Mesendoderm (in vitro differentiated cells): ENCODE data around the gene LIMK1.

Experiments used
- DNase-seq: peaks from one replicate; pipeline ENCODE4 v3.0.0; 2013
- H2AK5ac ChIP-seq: 2 replicates; pipeline ENCODE4 v1.6.1; 2013; ENCODE audit warnings: low read length, inconsistent platforms
- H2BK120ac ChIP-seq: 2 replicates; pipeline ENCODE4 v1.6.1; 2013; ENCODE audit warnings: low read depth, mild to moderate bottlenecking, low read length, moderate library complexity, mixed read lengths
- H2BK15ac ChIP-seq: replicated peaks from 2 replicates; pipeline ENCODE4 v1.6.1; 2013; ENCODE audit warnings: low read depth, mild to moderate bottlenecking, moderate library complexity
- H2BK5ac ChIP-seq: 2 replicates; pipeline ENCODE4 v1.6.1; 2013; ENCODE audit warnings: low read length, inconsistent platforms
- H3K18ac ChIP-seq: 2 replicates; pipeline ENCODE4 v1.6.1; 2013; ENCODE audit warnings: mild to moderate bottlenecking, low read length, mixed read lengths
- H3K23ac ChIP-seq: one replicate; pipeline ENCODE4 v1.6.1; 2013; ENCODE audit warnings: low read length
- H3K27ac ChIP-seq: 2 replicates; pipeline ENCODE4 v1.5.1; 2013; ENCODE audit warnings: low read depth, mild to moderate bottlenecking, inconsistent platforms, low read length, moderate library complexity
- H3K27me3 ChIP-seq: 2 replicates; pipeline ENCODE4 v1.6.1; 2013; ENCODE audit warnings: low read length, control low read depth, mild to moderate bottlenecking, inconsistent platforms; ENCODE audit not compliant: insufficient read depth, poor library complexity
- H3K36me3 ChIP-seq: 2 replicates; pipeline ENCODE4 v1.6.1; 2013; ENCODE audit warnings: low read length, inconsistent platforms; ENCODE audit not compliant: control insufficient read depth, insufficient read depth
- H3K4ac ChIP-seq: one replicate; pipeline ENCODE4 v1.6.1; 2013; ENCODE audit warnings: low read depth, mild to moderate bottlenecking, low read length, moderate library complexity
- H3K4me1 ChIP-seq: 2 replicates; pipeline ENCODE4 v1.6.1; 2013; ENCODE audit warnings: low read depth, low read length, inconsistent platforms; ENCODE audit not compliant: control insufficient read depth
- H3K4me2 ChIP-seq: 2 replicates; pipeline ENCODE4 v1.6.1; 2013; ENCODE audit warnings: low read length
- H3K4me3 ChIP-seq: 2 replicates; pipeline ENCODE4 v1.5.1; 2013; ENCODE audit warnings: mild to moderate bottlenecking, low read length
- H3K56ac ChIP-seq: one replicate; pipeline ENCODE4 v1.6.1; 2013; ENCODE audit warnings: low read length
- H3K79me1 ChIP-seq: 2 replicates; pipeline ENCODE4 v1.6.1; 2013; ENCODE audit warnings: low read length, inconsistent platforms
- H3K79me2 ChIP-seq: 2 replicates; pipeline ENCODE4 v1.6.1; 2013; ENCODE audit warnings: mild to moderate bottlenecking, low read length; ENCODE audit not compliant: control insufficient read depth, insufficient read depth
- H3K9ac ChIP-seq: 2 replicates; pipeline ENCODE4 v1.6.1; 2013; ENCODE audit warnings: low read length, inconsistent platforms
- H4K5ac ChIP-seq: one replicate; pipeline ENCODE4 v1.6.1; 2013; ENCODE audit warnings: low read length
- H4K8ac ChIP-seq: one replicate; pipeline ENCODE4 v1.6.1; 2013; ENCODE audit warnings: low read depth, mild to moderate bottlenecking, control low read depth, low read length, moderate library complexity
- WGBS: extraction: QIAGEN DNeasy Blood & Tissue Kit; methylation state at CpG from one replicate; pipeline ENCODE4 v1.1.7; 2013; ENCODE audit warnings: low lambda C conversion rate, missing lambda C conversion rate; ENCODE audit not compliant: insufficient coverage; ENCODE audit errors: extremely low coverage; 5-methylcytosine and 5-hydroxymethylcytosine counted together

Gene LIMK1

DNA sequence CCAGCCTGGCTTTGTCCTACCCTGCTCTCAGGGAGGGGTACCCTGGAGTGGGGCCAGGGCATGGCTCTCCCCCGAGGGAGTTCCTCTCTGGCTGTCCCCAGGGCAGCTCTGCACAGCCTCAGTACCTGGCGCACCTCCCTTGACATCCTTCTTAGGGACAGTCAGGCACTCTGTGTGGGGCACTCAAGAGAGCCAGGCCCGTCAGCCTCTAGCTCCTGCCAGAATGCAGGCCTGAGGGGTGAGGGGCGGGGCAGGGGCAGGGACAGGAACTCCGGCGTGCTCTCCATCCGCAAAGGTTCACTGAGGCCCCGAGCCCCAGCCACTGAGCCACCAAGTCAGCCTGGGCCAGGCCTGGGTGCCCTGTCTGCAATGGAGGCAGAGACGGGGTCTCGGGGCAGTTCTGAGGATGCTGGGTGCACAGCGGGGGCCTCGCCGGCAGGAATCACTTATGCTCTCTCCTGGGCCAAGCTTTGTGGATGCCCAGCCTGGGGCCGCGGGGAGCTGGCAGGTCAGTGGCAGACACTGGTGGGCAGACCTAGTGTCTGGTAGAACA lies 10.1 kb downstream of the LIMK1 start:
- Histone ChIP-seq H3K27ac (peak overlapping the region; percentile 93), H3K36me3 (peaks cover 4% of the 10 kb centered on the region), H4K5ac (no peak overlapping the region), H3K18ac (peak overlapping the region; percentile 90), H3K4me3 (no peak overlapping the region), H3K9ac (peak overlapping the region; percentile 56), H4K8ac (no peak overlapping the region), H3K4ac (no peak overlapping the region), H2BK5ac (peak overlapping the region; percentile 29), H2BK120ac (peak overlapping the region; percentile 18), H3K4me1 (peaks cover 11% of the 10 kb centered on the region), H3K23ac (peak overlapping the region; percentile 66), H2BK15ac (no peak overlapping the region), H3K4me2 (no peak overlapping the region), H3K79me1 (peaks cover 3% of the 10 kb centered on the region), H3K27me3 (no peaks in the 10 kb centered on the region), H3K56ac (peak overlapping the region; percentile 86), H2AK5ac (peak overlapping the region; percentile 62), H3K79me2 (no peaks in the 10 kb centered on the region)
- DNase-seq = peak; percentile 37
- WGBS = no CpG with 5 or more reads among the region's 15 CpGs

- no peak overlapping the region for H4K5ac ChIP-seq
- H3K4me3 ChIP-seq = no peak overlapping the region
- peak overlapping the region; percentile 67 for H2BK120ac ChIP-seq
- no peaks in the 10 kb centered on the region for H3K79me2 ChIP-seq
- WGBS = no CpG with 5 or more reads among the region's 32 CpGs
- H4K8ac ChIP-seq = no peak overlapping the region
- peaks cover 4% of the 10 kb centered on the region for H3K36me3 ChIP-seq
- H2AK5ac ChIP-seq = no peak overlapping the region
- H3K56ac ChIP-seq = peak overlapping the region; percentile 86
- DNase-seq = peak; percentile 95
- H3K27me3 ChIP-seq = no peaks in the 10 kb centered on the region
- peak overlapping the region; percentile 89 for H2BK5ac ChIP-seq
- H3K27ac ChIP-seq = peak overlapping the region; percentile 93
- H3K23ac ChIP-seq = no peak overlapping the region
- H2BK15ac ChIP-seq = no peak overlapping the region
- H3K18ac ChIP-seq = peak overlapping the region; percentile 90
- H3K9ac ChIP-seq = peak overlapping the region; percentile 59
- peaks cover 11% of the 10 kb centered on the region for H3K4me1 ChIP-seq
- peak overlapping the region; percentile 92 for H3K4ac ChIP-seq
- H3K79me1 ChIP-seq = peaks cover 2% of the 10 kb centered on the region
- peak overlapping the region; percentile 15 for H3K4me2 ChIP-seq
Observed at GRCh38 chr7:74094224-74095101, 10.9 kb downstream of the LIMK1 start.

DNA sequence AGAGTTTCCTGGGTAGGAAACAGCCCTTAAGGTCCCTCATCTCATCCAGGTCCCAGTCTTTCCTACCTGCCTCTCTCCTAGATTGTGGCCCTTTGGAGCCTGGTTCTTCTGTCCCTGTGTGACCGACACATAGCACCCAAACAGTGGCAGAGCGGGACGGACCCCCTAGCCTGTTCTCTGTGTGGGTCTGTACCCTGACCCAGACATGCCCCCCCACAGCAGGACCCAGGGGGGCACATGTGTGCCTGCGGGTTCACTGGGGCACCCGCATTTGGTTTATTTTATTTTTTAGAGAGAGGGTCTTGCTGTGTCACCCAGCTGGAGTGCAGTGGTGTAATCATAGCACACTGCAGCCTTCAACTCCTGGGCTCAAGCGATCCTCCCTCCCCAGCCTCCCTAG lies 11.5 kb downstream of the LIMK1 start:
- peak overlapping the region; percentile 14 for H2BK15ac ChIP-seq
- no peak for DNase-seq
- peak overlapping the region; percentile 89 for H2BK5ac ChIP-seq
- no CpG with 5 or more reads among the region's 6 CpGs for WGBS
- H3K4me2 ChIP-seq = no peak overlapping the region
- peak overlapping the region; percentile 92 for H3K4ac ChIP-seq
- H3K79me2 ChIP-seq = no peaks in the 10 kb centered on the region
- peak overlapping the region; percentile 67 for H2BK120ac ChIP-seq
- H3K18ac ChIP-seq = peak overlapping the region; percentile 90
- H3K79me1 ChIP-seq = peaks cover 2% of the 10 kb centered on the region
- peak overlapping the region; percentile 86 for H3K56ac ChIP-seq
- peaks cover 4% of the 10 kb centered on the region for H3K36me3 ChIP-seq
- H3K23ac ChIP-seq = no peak overlapping the region
- peaks cover 11% of the 10 kb centered on the region for H3K4me1 ChIP-seq
- H4K8ac ChIP-seq = no peak overlapping the region
- no peak overlapping the region for H2AK5ac ChIP-seq
- peak overlapping the region; percentile 59 for H3K9ac ChIP-seq
- no peaks in the 10 kb centered on the region for H3K27me3 ChIP-seq
- H3K27ac ChIP-seq = peak overlapping the region; percentile 93
- no peak overlapping the region for H4K5ac ChIP-seq
- H3K4me3 ChIP-seq = no peak overlapping the region

- H3K36me3 ChIP-seq = peaks cover 4% of the 10 kb centered on the region
- H2BK120ac ChIP-seq = no peak overlapping the region
- peaks cover 10% of the 10 kb centered on the region for H3K4me1 ChIP-seq
- H3K27me3 ChIP-seq = no peaks in the 10 kb centered on the region
- peaks cover 2% of the 10 kb centered on the region for H3K79me1 ChIP-seq
- no peak overlapping the region for H2BK15ac ChIP-seq
- H3K56ac ChIP-seq = no peak overlapping the region
- H3K27ac ChIP-seq = no peak overlapping the region
- no peak overlapping the region for H3K4ac ChIP-seq
- no peak overlapping the region for H3K4me2 ChIP-seq
- no peak overlapping the region for H4K8ac ChIP-seq
- H3K23ac ChIP-seq = no peak overlapping the region
- H3K79me2 ChIP-seq = no peaks in the 10 kb centered on the region
- H3K18ac ChIP-seq = no peak overlapping the region
- no peak overlapping the region for H3K4me3 ChIP-seq
- no peak overlapping the region for H2BK5ac ChIP-seq
- no peak overlapping the region for H3K9ac ChIP-seq
- H4K5ac ChIP-seq = no peak overlapping the region
- WGBS = no CpG with 5 or more reads among the region's 11 CpGs
- DNase-seq = peak; percentile 50
- no peak overlapping the region for H2AK5ac ChIP-seq
Observed at GRCh38 chr7:74097937-74098614, 14.5 kb downstream of the LIMK1 start.

DNA sequence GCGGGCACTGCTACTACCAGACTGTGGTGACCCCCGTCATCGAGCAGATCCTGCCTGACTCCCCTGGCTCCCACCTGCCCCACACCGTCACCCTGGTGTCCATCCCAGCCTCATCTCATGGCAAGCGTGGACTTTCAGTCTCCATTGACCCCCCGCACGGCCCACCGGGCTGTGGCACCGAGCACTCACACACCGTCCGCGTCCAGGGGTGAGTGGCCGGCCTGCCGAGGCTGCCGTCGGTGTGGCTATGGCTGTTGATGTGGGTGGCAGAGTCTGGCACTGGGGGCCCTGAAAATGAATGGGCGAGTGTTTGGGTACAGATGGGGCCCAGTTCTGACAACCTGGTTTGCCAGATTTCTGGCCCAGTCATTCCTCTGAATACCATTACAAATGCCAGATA lies 15.4 kb downstream of the LIMK1 start:
- Histone ChIP-seq H4K5ac (no peak overlapping the region), H3K79me1 (peaks cover 2% of the 10 kb centered on the region), H2BK5ac (no peak overlapping the region), H3K9ac (no peak overlapping the region), H3K79me2 (no peaks in the 10 kb centered on the region), H2BK15ac (no peak overlapping the region), H3K27me3 (no peaks in the 10 kb centered on the region), H3K36me3 (peaks cover 4% of the 10 kb centered on the region), H3K4me1 (peaks cover 3% of the 10 kb centered on the region), H4K8ac (no peak overlapping the region), H2AK5ac (no peak overlapping the region), H3K18ac (no peak overlapping the region), H3K56ac (no peak overlapping the region), H3K27ac (no peak overlapping the region), H2BK120ac (no peak overlapping the region), H3K4ac (no peak overlapping the region), H3K4me2 (no peak overlapping the region), H3K23ac (no peak overlapping the region), H3K4me3 (no peak overlapping the region)
- no CpG with 5 or more reads among the region's 17 CpGs for WGBS
- no peak for DNase-seq
